Body of pancreas (tissue), 4 donors: ENCODE results near the gene BRF1.

Source experiments
- CTCF ChIP-seq, 7 experiments: fragments of 450-650 bp in 4 of 7; fragments of 200-600 bp in 3 of 7; sonication (generic) in 3 of 7; IDR thresholded peaks; one replicate each; pipeline ENCODE4 v1.5.1; 2016 to 2019; ENCODE audit warnings: antibody characterized with exemption in 7 of 7
- POLR2A ChIP-seq, 3 donors: fragments of 450-650 bp; IDR thresholded peaks; one replicate each; pipeline ENCODE4 v1.6.1; 2016; ENCODE audit warnings: antibody characterized with exemption in 3 of 3, mild to moderate bottlenecking in 2 of 3

- TF ChIP-seq CTCF (IDR thresholded peaks at IDR 0.05) (no peak), POLR2A (IDR thresholded peaks at IDR 0.05) (no peak)
Observed at GRCh38 chr14:105161309-105161708, 139.5 kb downstream of the BRF1 start.
